PFSK-1 (cell line): ENCODE measurements around the gene PKDCC.

Experiments used
- POLR2AphosphoS5 ChIP-seq: IDR thresholded peaks from 2 replicates; pipeline ENCODE4 v1.6.1; 2012; ENCODE audit warnings: low read depth, mild to moderate bottlenecking, control low read depth, low read length, moderate library complexity
- REST ChIP-seq, 2 experiments: IDR thresholded peaks; 2 replicates each; pipeline versions ENCODE4 v1.6.1 to v1.8.0; 2011 to 2012; ENCODE audit warnings: low read depth in 2 of 2, low read length in 2 of 2, control low read depth in 1 of 2, inconsistent platforms in 1 of 2, mild to moderate bottlenecking in 1 of 2, moderate library complexity in 1 of 2; ENCODE audit not compliant: insufficient read depth in 1 of 2
- SIN3A ChIP-seq: IDR thresholded peaks from 2 replicates; pipeline ENCODE4 v1.6.1; 2012; ENCODE audit warnings: mild to moderate bottlenecking, low read length, moderate library complexity, borderline replicate concordance; ENCODE audit not compliant: insufficient read depth
- TAF1 ChIP-seq: IDR thresholded peaks from 2 replicates; pipeline ENCODE4 v1.6.1; 2012; ENCODE audit warnings: low read length, control low read depth, borderline replicate concordance; ENCODE audit not compliant: insufficient read depth

GRCh38 chr2:42030829-42031228 is 17.0 kb upstream of the PKDCC start:
- TF ChIP-seq POLR2AphosphoS5 (no peak), SIN3A (no peak), REST (IDR thresholded peaks at IDR 0.05; ENCODE audit: insufficient read depth in 1 of 2, low read depth in 2 of 2, low read length in 2 of 2) (no peak), TAF1 (no peak)
